ENCODE data around the gene PDILT. TPM values are rescaled to one million over a fixed set of nuclear protein-coding genes. Genes with fewer than 3 reads are reported as not detected.

The PDILT gene
- total and polyA plus RNA-seq, 9 of the 15 experiments (the other 6 are each of a cell fraction or from before 2014, with no cell fraction given): not detected

GRCh38 chr16:20382202-20382948 is 22.2 kb downstream of the PDILT start (continued):
- TF ChIP-seq ATF3 (IDR thresholded peaks at IDR 0.05) (peak; percentile 62; the same call in 1 of the 2 replicates), ATF3 (CRISPR knock-in tag; conservative IDR thresholded peaks at IDR 0.05) (no peak), HDAC8 (tag; IDR thresholded peaks at IDR 0.05) (no peak), MYC (IDR thresholded peaks at IDR 0.05; ENCODE audit: low read depth, low read length) (peak; percentile 96), MYC (CRISPR knock-in tag; IDR thresholded peaks at IDR 0.05; ENCODE audit: borderline replicate concordance, low read depth) (no peak)

- 3% methylated on average over 3 of the region's 3 CpGs for WGBS (ENCODE audit: insufficient coverage, low coverage, missing lambda C conversion rate)
- no TSS peak for BruUV-seq (replicated peaks)
- H3K4me3 ChIP-seq: no peak overlapping the region
- no peaks in the 10 kb centered on the region for H3K79me2 ChIP-seq (ENCODE audit: control insufficient read depth, insufficient read depth, low read length)
- no peak overlapping the region for H3K4me2 ChIP-seq (ENCODE audit: insufficient read depth, low read length)
- in situ Hi-C loops (cut with MboI) (loop anchor here (10.0 kb wide), 1 partner anchor 786 kb away; no protein-coding TSS in a partner anchor), intact Hi-C loops (cut with micrococcal nuclease) (no loop called here)
- POLR2A ChIA-PET: no interaction called here
- H3K27me3 ChIP-seq (ENCODE audit: control insufficient read depth in 2 of 2, insufficient read depth in 2 of 2, low read length in 2 of 2): peaks cover 0 to 6% of the 10 kb centered on the region in 2 experiments; a peak in 1 of 5 replicates
- CTCF ChIA-PET (ENCODE audit: low intra/inter-chr PET ratio): no interaction called here
- no peaks in the 10 kb centered on the region for H4K20me1 ChIP-seq (replicated peaks; ENCODE audit: control insufficient read depth, insufficient read depth, low read length)
- peak; percentile 83 for TF ChIP-seq NFIC (IDR thresholded peaks at IDR 0.05)
- TF ChIP-seq ZNF609 (CRISPR knock-in tag; IDR thresholded peaks at IDR 0.05; ENCODE audit: borderline replicate concordance): no peak
- TF ChIP-seq NFIX (CRISPR knock-in tag; IDR thresholded peaks at IDR 0.05; ENCODE audit: low read depth): peak; percentile 51; the same call in 1 of the 2 replicates
- H3K9me3 ChIP-seq (replicated peaks; ENCODE audit: control insufficient read depth, insufficient read depth, low read depth, low read length): no peaks in the 10 kb centered on the region
- no peak overlapping the region for H2AFZ ChIP-seq (ENCODE audit: low read depth, low read length)
- no peak for FAIRE-seq
- H3K4me1 ChIP-seq (replicated peaks in 1 of 2; ENCODE audit: control insufficient read depth in 2 of 2, insufficient read depth in 2 of 2, low read length in 2 of 2): no peaks in the 10 kb centered on the region
- H3K9me1 ChIP-seq (ENCODE audit: control insufficient read depth, insufficient read depth, low read length): no peaks in the 10 kb centered on the region
- no peak for DNase-seq (ENCODE audit: extremely low read depth in 1 of 4, low spot score in 3 of 4)
- no peak overlapping the region for H3K27ac ChIP-seq (ENCODE audit: extremely low read depth, low read depth, low read length)
- no peak overlapping the region for H3K9ac ChIP-seq (ENCODE audit: insufficient read depth in 1 of 2, low read depth in 2 of 2, low read length in 2 of 2)
- no peaks in the 10 kb centered on the region for H3K36me3 ChIP-seq (ENCODE audit: control insufficient read depth, insufficient read depth, low read length)
- no peak for ATAC-seq
These were observed 23.8 kb downstream of the PDILT start for GRCh38 chr16:20380782-20381181.
